UCSD-AML1 (cell line): ENCODE measurements around the gene ELOF1.
"Not testable (repeated sequence)": the region's sequence is repeated elsewhere in the genome, so short reads cannot be mapped to it uniquely, and the experiment has no call there.

Experiments
- DNase-seq: peaks from one replicate; lab custom pipeline; 2025; ENCODE audit not compliant: unreplicated experiment; lab: John Stamatoyannopoulos, UW

ELOF1 gene

DNA sequence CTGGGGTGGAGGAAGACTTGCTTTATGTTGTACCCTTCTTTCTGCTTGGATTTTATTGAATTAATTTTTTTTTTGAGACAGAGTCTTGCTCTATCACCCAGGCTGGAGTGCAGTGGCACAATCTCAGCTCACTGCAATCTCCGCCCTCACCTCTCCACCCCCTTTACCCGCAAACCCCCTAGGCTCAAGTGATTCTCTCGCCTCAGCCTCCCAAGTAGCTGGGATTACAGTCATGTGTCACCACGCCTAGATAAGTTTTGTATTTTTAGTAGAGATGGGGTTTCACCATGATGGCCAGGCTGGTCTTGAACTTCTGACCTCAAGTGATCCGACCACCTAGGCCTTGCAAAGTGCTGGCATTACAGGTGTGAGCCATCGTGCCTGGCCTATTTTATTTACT is 14.3 kb upstream of the ELOF1 start:
- DNase-seq, result not testable (repeated sequence)

DNA sequence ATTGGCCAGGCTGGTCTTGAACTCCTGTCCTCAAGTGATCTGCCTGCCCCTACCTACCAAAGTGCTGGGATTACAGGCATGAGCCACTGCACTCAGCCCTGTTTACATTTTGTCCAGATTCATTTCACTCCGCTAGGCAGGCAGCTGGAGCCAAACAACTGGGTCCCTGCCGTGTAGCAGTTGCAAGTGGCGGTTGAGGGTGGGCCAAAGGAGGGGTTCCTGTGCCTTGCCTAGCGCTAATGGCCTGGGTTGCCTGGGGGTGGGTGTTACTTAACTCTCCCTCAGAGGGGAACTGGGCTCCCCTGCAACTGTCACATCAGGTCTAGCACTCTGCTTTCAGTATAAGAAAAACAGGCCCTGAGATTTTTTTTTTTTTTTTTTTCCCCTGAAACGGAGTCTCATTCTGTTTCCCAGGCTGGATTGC is 11.0 kb upstream of the ELOF1 start:
- DNase-seq, result no peak

DNA sequence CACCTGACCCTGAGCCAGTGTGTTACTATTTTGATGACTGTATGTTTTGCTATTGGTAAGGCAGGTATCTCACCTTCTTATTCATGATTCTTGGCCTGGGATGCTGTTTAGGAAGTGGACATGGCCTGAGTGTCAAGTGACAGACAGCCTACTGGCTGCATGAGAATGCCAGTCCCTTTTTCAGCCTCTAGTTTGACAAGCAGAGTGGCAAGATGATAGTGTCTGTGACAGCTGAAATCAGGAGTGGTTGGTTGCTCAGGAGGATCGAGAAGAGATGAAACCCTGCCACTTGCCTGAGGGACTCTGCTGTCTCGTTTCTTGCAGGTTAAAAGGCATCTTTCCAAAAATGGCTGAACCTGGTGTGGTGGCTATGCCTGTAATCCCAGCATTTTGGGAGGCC is 7.1 kb upstream of the ELOF1 start:
- no peak for DNase-seq

DNA sequence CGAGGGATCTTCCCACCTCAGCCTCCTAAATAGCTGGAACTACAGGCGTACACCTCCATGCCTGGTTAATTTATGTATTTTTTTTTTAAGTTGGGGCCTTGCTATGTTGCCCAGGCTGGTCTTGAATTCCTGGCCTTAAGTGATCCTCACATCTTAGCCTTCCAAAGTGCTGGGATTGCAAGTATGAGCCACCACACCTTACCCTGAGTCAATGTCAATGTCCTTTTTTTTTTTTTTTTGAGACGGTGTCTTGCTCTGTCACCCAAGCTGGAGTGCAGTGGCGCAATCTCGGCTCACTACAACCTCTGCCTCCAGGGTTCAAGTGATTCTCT is 6.6 kb upstream of the ELOF1 start:
- not testable (repeated sequence) for DNase-seq

DNA sequence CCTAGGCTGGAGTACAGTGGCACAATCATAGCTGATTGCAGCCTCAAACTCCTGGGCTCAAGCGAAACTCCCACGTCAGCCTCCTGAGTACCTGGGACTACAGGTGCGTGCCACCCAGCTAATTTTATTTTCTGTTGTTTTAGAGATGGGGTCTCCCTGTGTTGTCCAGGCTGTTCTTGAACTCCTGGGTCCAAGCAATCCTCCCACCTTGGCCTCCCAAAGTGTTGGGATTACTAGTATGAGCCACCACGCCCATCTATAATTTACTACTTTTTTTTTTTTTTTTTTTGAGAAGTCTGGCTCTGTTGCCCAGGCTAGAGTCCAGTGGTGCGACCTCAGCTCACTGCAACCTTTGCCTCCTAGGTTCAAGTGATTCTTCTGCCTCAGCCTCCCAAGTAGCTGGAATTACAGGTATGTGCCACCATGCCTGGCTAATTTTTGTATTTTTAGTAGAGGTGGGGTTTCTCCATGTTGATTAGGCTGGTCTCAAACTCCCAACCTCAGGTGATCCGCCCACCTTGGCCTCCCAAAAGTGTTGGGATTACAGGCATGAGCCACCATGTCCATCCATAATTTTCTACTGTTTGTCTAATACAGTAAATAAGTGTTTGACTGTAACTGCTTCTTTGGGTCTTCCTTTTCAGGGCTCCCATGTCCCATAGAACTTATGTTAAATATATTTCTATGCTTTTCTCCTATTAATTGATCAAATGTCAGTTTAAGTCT is 5.2 kb upstream of the ELOF1 start:
- DNase-seq, result not testable (repeated sequence)

DNA sequence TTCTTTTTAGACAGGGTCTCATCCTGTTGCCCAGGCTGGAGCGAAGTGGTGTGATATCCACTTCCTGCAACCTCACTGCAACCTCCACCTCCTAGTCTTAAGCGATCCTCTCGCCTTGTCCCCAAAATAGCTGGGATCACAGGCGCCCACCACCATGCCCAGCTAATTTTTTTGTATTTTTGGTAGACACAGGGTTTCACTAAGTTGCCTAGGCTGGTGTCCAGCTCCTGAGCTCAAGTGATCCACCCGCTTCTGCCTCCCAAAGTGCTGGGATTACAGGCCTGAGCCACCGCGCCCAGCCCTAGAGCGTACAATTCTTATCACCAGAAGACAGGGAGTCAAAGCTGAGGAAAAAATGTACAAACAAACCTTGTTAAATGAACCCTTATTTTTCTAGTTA is 4.5 kb upstream of the ELOF1 start:
- no peak for DNase-seq

DNA sequence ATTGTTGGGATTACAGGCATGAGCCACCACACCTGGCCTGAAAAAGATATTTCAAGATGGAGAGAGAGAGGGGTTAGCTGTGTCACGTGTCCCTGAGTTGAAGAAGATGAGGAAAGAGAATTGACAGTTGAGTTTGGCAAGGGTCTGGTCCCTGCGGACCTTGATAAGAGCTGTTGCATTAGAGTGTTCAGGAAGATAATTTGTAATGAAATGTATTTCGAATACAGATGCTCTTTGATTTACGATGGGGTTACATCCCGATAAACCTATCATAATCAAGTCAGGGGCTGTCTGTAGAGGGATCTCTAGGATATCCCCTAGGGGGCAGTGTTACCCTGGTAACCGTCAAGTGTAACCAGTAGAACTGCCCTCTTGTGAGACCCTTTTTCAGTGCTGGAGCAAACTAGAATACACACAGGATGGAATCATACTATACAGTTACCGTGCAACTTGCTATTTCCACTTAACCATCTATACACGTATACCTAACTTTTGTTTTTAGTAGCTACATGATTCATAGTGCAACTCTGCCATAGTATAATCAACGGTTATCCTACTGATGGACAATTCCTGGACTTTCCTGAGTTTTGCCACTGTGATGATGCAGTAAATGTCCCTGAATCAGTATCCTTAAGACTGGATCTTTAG is 1.5 kb upstream of the ELOF1 start:
- no peak for DNase-seq

DNA sequence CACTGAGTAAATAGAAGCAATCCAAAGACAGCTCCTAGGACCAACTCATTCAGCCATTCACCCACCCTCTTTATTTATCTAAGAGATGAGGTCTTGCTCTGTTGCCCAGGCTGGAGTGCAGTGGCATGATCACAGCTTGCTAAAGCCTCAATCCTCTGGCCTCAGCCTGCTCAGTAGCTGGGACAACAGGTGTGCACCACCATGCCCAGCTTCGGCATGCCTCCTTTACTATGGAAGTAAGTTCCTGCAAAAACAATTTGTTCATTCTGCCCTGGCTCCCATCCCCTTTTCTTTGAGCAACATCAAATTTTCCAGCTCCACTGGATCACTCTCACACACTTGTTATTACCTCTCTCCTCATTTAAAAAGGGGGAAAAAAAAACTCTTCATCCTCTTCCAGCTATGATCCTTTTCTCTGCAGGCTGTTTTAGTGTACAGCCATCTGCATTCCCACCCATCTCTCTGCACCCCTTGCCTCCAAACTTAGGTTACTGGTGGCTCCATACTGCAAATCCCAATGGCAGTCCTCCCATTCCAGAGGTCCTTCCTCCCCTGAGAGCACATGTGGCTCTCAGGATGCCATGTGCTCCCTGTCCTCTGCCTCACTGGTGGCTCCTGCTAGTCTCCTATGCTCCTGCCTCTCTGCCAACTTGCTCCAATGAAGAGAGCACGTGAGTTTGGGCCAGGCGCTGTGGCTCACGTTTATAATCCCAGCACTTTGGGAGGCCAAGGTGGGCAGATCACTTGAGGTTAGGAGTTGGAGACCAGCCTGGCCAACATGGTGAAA is 2.2 kb downstream of the ELOF1 start:
- DNase-seq, result no peak

DNA sequence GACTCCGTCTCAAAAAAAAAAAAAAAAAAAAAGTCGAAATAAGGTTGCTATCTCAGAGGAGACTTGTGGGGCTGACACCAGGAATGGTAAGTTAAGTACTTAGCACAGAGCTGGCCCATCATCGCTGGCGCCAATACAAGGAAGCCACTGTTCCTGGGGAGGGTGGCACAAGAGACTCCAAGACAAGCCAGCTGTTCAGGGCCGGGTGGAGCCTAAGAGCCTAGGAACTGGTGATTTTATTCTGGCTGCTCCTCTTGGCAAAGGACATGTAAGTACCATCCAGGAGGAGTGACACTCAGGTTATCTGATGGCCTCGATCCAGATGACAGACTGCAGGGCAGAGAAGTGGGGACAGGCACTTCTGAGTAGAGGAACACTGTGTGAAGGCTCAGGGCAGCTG is 3.8 kb downstream of the ELOF1 start:
- DNase-seq, result no peak

DNA sequence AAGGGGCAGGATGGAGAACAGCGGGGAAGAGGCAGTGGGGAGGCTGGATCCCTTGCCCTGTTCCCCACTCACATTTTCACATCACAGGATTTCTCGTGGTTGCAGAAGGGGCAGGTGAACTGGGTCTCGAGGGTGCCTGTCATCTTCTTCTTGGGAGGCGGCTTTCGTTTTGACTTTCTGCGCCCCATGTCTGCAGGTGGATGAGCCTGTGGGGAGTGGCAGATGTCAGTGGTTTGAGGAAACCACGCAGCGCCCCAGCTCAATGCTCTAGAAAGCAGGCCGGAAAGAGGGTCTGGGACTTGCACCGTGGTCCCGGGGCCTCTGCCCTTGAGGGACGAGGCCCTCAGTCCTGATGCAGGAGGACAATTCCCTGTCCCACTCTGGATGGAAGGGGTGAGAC is 4.9 kb downstream of the ELOF1 start:
- no peak for DNase-seq

DNA sequence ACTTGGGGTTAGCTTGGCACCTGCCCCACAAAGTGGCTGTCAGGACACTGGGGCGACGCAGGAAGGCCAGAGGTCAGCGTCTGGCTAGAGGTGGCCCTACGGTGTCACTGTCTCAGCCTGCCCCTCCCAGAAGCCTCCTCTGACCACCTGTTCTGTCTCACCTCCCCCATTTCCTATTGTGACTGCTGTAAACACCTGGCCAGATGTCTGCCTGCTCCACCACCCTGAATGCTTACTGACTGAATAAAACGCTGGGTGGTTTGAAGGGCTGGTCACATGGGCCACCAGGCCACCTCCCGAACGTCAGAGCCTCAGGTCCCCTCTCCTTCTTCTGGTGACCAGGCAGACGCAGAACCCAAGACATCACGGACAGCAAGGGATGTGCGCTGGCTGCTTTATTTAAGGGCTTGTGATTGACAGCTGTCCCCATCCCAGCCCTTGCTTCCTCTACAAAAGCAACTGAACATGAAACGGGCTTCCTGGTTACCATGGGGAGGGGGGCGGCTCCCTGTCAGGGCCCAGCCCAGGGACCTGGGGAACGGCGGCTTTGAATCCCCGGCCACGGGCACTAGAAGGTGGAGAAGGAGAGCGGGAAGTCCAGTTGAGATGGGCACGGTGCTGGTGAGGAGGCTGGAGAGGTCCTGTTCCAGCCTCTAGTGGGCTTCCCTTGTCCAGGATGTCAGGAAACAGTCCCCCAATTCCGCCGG is 6.2 kb downstream of the ELOF1 start:
- no peak for DNase-seq

DNA sequence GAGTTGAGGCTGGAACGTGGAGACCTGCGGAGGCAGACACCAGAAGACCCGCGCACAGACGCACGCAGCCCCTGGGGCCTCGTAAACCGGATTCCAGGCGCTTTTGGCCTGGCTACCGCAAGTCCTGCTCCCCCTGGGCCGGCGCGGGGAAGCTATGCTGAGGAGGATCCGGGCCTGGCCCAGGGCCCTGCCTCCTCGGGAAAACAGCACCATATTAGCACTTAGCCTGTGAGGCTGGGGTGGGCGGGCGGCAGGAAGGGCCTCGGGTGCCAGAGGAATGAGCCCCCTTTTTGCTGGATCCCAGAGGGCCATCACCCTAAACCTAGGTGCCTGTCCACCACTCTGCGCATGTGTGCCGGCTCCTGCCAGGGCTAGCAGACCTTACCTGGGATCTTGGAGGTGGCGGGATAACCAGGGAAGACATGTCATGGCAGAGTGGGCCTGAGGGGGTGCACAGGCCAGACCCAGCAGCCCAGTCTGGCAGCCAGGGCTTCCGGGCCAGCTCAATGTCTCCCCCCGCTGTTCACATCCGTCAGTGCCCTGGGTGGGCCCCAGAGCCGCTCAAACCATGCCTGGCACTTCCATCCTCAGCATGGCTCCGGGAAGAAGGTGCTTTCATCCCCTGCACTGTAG is 7.3 kb downstream of the ELOF1 start:
- DNase-seq, result no peak

DNA sequence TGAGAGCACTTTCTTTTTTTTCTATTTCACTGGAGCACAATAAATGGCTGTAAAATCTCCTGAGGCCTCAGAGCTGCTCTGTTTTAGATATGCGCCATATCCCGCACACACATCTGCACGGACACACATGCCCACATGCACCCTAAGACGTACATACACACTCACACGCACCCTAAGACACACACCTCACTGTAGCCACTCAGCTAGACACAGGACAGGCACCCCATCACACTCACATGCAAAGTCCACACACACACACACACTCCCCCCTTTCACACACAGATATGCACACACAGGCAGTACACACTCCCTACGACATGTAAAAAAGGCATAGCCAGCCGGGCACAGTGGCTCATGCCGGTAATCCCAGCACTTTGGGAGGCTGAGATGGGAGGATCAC is 8.8 kb downstream of the ELOF1 start:
- DNase-seq, result no peak

DNA sequence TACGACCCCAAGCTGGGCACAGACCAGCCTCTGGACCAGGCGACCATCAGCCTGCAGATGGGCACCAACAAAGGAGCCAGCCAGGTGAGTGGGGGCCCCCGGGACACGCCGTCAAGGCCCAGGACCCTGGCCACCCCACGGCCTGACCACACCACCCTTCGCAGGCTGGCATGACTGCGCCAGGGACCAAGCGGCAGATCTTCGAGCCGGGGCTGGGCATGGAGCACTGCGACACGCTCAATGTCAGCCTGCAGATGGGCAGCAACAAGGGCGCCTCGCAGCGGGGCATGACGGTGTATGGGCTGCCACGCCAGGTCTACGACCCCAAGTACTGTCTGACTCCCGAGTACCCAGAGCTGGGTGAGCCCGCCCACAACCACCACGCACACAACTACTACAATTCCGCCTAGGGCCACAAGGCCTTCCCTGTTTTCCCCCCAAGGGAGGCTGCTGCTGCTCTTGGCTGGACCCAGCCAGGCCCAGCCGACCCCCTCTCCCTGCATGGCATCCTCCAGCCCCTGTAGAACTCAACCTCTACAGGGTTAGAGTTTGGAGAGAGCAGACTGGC is 9.6 kb downstream of the ELOF1 start:
- no peak for DNase-seq

DNA sequence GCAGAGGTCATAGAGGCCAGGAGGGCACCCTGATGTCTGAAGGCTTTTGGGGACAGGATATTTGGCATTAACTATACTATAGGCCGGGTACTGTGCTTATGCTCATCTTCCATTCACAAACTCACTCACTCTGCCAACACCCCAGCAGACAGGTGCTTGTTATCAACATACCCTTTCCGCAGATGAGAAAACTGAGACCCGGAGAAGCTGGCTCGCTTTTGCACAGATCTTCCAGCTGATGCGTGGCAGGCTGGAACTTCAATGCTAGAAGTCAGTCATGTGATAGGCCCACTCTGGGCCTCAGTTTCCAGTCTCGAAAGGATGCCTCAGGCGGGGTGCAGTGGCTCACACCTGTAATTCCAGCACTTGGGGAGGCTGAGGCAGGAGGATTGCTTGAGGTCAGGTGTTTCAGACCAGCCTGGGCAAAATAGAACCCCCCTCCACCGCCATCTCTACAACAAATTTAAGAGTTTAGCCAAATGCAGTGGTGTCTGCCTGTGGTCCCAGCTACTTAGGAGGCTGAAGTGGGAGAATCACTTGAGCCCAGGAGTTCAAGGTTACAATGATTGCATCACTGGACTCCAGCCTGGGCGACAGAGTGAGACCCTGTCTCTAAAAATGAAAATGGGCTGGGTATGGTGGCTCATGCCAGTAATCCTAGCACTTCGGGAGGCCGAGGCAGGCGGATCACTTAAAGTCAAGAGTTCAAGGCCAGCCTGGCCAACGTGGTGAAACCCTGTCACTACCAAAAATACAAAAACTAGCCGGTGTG is 10.9 kb downstream of the ELOF1 start:
- DNase-seq, result no peak

DNA sequence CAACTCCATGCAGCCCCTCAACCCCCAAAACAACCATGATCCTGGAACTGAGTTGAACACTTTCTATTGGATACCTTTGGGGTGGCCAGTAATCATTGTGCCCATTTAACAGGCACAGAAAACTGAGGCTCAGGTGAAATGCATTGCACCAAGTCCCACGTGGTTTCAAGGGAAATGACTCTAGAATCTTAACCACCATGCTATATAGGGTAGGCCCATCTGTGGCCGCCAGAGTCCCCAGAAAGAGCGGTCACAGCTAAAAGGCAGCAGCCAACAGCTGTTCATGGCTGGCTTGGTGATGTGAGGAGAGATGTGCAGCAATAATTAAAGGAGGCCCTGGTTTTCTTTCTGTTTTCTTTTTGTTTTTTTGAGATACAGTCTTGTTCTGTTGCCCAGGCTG is 17.8 kb downstream of the ELOF1 start:
- no peak for DNase-seq

DNA sequence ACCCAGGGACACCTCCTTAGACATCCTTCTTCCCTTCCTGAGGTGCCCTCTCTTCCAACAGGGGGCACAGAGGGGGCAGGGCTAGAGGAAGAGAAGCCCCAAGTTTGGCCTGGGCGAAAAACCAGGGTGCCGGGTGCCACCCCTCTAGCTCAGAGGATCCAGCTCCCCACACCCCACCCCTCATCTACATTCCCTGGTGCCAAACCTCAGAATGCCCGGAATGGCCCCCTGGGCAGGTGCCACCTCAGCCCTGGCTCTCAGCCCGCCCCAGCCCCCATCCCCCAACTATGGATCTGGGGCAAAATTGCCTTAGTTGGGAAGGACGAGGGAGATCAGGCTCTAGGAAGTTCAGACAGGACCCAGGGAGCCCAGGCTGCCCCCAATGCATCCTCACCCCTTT is 18.4 kb downstream of the ELOF1 start:
- no peak for DNase-seq

DNA sequence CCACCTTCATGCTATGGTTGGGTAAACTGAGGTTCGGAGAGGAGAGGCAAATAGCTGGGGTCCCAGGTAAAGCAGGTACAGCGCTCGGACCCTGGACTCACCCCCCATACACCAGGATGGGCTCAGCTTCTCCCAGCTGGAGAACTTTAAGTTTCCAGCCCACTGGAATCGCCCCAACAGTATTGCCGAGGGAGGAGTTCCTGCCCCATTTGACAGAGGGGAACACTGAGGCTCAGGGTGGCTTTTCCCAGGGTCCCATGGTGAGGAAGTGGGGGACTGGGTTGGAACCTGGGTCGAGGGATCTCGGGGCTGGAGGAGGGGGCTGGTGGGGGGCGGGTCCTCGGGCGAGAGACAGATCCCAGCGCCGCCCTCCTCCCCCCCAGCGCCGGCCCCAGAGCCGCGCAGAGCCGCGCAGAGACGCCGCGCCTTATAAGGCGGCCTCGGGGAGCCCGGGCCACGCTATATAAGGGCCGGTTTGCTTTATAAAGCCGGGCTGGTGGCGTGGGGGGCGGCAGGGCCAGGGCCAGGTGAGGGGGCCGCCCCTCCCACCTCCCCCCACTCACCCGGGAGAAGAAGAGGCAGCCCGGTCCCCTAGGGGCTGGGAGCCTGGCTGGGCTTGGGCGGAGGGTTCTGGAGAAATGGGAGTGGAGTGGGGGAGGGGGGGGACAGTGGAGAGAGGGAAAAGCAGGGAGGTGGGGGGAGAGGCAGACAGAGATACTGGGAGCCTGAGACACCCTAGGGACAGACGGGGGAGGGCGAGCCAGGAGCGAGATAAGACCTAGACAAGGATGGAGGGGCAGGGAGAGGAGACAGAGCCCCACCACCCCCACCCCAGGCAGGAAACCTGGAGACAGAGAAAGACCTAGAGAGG is 19.3 kb downstream of the ELOF1 start:
- DNase-seq, result no peak
